Measurements from ENCODE around the gene PRR23E. TPM values are rescaled to one million over a fixed set of nuclear protein-coding genes. Genes with fewer than 3 reads are reported as not detected.

Gene PRR23E
- total RNA-seq, 2 donors from 2014 or later = not detected

DNA sequence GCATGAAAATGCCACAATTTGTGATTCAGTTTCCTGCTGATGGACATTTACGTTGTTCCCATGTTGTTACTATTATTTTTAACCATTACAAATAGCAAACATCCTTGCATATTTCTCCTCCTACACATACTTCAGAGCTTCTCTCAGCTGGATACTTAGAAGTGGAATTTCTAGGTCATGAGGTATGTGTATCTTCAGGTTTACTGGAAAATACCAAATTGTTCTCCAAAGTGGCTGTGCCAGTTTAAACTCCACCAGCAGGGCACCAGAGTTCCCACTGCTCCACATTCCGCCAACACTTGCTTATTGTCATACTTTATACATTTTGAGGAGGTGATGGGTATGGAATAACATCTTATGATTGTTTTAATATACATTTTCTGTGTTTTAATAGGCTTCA lies 45.7 kb downstream of the PRR23E start:
- Mint-ChIP-seq H3K4me3 (no peak overlapping the region), H3K27me3 (ENCODE audit: insufficient read depth) (no peaks in the 10 kb centered on the region), H3K4me1 (no peaks in the 10 kb centered on the region), H3K36me3 (ENCODE audit: low read depth) (no peaks in the 10 kb centered on the region), H3K9me3 (peaks cover 10% of the 10 kb centered on the region), H3K27ac (no peak overlapping the region)
- no peak overlapping the region for H3K4me3 ChIP-seq (ENCODE audit: low read length)
- no peak for DNase-seq
- H3K9ac ChIP-seq (ENCODE audit: extremely low read depth, low read length, poor library complexity, severe bottlenecking) = no peak overlapping the region
- no peak overlapping the region for H3K27ac ChIP-seq (ENCODE audit: low read depth, low read length)
- H3K9me3 ChIP-seq (ENCODE audit: control insufficient read depth, low read length) = peaks cover 5% of the 10 kb centered on the region
- no peaks in the 10 kb centered on the region for H3K4me1 ChIP-seq (ENCODE audit: control insufficient read depth, insufficient read depth, low read length)
- H3K27me3 ChIP-seq (ENCODE audit: control insufficient read depth, insufficient read depth, low read length, poor library complexity, severe bottlenecking) = peaks cover 13% of the 10 kb centered on the region
- TF ChIP-seq, protein P1, sequence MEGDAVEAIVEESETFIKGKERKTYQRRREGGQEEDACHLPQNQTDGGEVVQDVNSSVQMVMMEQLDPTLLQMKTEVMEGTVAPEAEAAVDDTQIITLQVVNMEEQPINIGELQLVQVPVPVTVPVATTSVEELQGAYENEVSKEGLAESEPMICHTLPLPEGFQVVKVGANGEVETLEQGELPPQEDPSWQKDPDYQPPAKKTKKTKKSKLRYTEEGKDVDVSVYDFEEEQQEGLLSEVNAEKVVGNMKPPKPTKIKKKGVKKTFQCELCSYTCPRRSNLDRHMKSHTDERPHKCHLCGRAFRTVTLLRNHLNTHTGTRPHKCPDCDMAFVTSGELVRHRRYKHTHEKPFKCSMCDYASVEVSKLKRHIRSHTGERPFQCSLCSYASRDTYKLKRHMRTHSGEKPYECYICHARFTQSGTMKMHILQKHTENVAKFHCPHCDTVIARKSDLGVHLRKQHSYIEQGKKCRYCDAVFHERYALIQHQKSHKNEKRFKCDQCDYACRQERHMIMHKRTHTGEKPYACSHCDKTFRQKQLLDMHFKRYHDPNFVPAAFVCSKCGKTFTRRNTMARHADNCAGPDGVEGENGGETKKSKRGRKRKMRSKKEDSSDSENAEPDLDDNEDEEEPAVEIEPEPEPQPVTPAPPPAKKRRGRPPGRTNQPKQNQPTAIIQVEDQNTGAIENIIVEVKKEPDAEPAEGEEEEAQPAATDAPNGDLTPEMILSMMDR (conservative IDR thresholded peaks at IDR 0.05) = peak; percentile 31
- H3K36me3 ChIP-seq (ENCODE audit: control insufficient read depth, insufficient read depth, low read length) = no peaks in the 10 kb centered on the region
- WGBS, 2 experiments (ENCODE audit: insufficient coverage in 1 of 2, insufficient read length in 1 of 2) = 83 to 89% methylated on average over 1 to 2 of the region's 2 CpGs

DNA sequence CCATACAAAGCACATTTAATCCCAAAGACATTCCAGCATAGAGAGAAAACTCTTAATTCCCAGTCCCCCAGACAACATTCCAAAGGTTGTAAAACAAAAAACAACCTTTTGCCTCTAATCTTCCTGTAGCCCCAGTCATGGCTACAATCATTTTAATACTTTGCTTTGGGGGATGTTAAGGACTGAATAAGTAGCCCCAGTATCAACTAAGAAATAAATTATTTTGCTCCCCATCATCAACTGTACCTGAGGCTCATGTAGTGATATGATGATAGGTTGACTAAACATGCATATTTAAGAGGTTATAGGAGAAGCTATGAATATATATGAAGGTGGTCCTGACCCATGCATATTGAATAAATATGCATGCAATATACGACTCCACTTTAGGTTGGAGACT lies 54.4 kb downstream of the PRR23E start:
- H3K9me3 Mint-ChIP-seq = peaks cover 81% of the 10 kb centered on the region
- no peaks in the 10 kb centered on the region for H3K27me3 ChIP-seq (ENCODE audit: control insufficient read depth, insufficient read depth, low read length, poor library complexity, severe bottlenecking)
- no peak overlapping the region for H3K4me3 ChIP-seq (ENCODE audit: low read length)
- H3K36me3 Mint-ChIP-seq (ENCODE audit: low read depth) = no peaks in the 10 kb centered on the region
- no peak overlapping the region for H3K4me3 Mint-ChIP-seq
- WGBS, 2 experiments (ENCODE audit: insufficient coverage in 1 of 2, insufficient read length in 1 of 2) = 86 to 88% methylated on average over 1 of the region's 1 CpG
- no peak overlapping the region for H3K27ac Mint-ChIP-seq
- H3K27ac ChIP-seq (ENCODE audit: low read depth, low read length) = no peak overlapping the region
- H3K9ac ChIP-seq (ENCODE audit: extremely low read depth, low read length, poor library complexity, severe bottlenecking) = no peak overlapping the region
- no peaks in the 10 kb centered on the region for H3K4me1 Mint-ChIP-seq
- peaks cover 1% of the 10 kb centered on the region for H3K27me3 Mint-ChIP-seq (ENCODE audit: insufficient read depth)
- DNase-seq = no peak
- TF ChIP-seq, protein P1 (conservative IDR thresholded peaks at IDR 0.05) = no peak
- peaks cover 57% of the 10 kb centered on the region for H3K9me3 ChIP-seq (ENCODE audit: control insufficient read depth, low read length)
- H3K4me1 ChIP-seq (ENCODE audit: control insufficient read depth, insufficient read depth, low read length) = no peaks in the 10 kb centered on the region
- H3K36me3 ChIP-seq (ENCODE audit: control insufficient read depth, insufficient read depth, low read length) = no peaks in the 10 kb centered on the region

Other genes starting within 250 kb of the PRR23E start
- gene PLXNA1, start 210.0 kb upstream of the PRR23E start, total RNA-seq = 10 to 100 TPM; 66.3 to 79.4 TPM
- gene PRR20G, start 94.9 kb downstream of the PRR23E start, total RNA-seq = not detected

All from endodermal cell (in vitro differentiated cells).